HG03378 (cell line): ENCODE measurements around the gene KHSRP.
"Not testable (repeated sequence)": the region's sequence is repeated elsewhere in the genome, so short reads cannot be mapped to it uniquely, and the experiment has no call there.

Experiments
- ATAC-seq: cut with Tn5 transposase; IDR thresholded peaks from one replicate; pipeline ENCODE4 v1.9.1; 2021; ENCODE audit warnings: mild to moderate bottlenecking, moderate library complexity; ENCODE audit not compliant: unreplicated experiment

The KHSRP gene

GRCh38 chr19:6451583-6452222 lies 27.1 kb upstream of the KHSRP start:
- no peak for ATAC-seq

DNA sequence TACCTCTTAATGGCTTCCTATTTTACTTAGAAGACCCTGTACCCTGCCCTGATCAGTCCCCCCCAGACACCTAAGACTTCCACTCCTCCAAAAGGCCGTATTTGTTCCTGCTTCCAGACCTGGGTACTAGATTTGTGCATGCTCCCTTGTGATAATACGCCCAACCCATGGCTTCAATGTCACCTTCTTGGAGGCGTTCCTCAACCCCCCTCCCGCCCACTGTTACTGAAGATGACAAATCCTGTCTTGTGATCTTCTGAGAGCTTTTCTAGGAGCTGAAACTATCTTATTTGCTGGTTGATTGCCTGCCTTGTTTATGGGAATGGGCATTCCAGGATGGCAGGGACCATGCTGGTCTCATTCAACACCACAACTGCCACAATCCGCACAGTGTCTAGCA lies 25.6 kb upstream of the KHSRP start:
- no peak for ATAC-seq

- ATAC-seq, result no peak
These were observed 23.4 kb upstream of the KHSRP start for GRCh38 chr19:6448045-6448444.

DNA sequence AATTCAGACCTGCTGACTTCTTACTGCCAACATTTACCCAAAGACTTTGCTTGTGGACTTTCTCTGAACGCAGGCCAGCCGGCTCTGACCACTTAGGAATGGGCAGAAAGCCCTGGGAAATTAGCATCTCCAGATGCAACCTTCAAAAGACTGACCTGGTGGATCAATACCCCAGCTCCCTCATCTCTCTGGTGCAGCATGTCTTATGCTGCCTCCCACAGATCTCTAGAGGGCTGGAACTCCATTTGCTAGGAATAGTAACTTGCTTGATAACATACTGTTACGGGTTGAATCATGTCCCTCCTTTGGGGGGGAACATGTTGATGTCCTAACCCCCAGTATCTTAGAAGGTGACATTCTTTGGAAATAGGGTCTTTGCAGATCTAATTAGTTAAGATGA lies 21.8 kb upstream of the KHSRP start:
- no peak for ATAC-seq

DNA sequence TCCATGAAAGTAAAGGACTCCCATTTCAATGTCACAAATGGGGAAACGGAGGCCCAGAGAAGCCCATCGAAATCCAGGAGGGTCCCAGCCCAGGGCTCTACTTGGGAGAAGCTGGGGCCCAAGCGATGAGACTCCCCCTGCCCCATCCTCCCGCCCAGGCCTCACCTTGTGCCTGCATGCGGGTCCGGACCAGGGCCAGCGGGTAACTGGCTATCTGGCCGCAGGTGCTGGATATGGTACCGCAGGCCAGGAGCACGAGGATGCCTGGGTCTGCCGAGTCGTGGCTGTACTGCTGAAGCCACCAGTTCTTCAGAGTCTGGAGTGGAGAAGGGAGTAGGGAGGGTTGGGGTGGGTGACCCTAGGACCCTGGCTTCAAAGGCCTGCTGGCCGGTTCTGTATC lies 19.4 kb upstream of the KHSRP start:
- ATAC-seq, result no peak

DNA sequence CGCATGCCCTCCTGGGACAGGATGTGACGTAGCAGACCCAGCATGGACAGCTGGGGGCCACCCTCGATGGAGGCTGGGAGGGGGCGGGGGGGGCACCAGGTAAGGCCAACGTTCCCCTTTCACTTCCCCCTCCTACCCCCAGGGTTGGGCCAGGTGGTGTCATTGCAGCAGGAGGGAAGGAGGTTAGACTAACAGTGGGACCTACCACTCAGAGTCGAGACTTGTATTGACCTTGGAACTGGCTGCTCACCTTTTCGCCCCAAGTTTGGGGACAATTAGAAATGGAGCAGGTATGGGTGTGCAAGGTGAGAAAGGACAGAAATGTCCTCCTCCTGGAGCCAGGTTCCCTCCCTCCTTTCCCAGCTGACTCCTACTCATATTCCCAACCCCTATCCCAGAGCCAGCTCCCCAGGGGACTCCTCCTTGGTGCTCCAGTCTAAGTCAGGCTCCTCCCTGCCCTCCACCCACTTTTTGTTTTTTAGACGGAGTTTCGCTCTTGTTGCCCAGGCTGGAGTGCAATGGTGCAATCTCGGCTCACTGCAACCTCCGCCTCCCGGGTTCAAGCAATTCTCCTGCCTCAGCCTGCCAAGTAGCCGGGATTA lies 17.6 kb upstream of the KHSRP start:
- ATAC-seq, result no peak

DNA sequence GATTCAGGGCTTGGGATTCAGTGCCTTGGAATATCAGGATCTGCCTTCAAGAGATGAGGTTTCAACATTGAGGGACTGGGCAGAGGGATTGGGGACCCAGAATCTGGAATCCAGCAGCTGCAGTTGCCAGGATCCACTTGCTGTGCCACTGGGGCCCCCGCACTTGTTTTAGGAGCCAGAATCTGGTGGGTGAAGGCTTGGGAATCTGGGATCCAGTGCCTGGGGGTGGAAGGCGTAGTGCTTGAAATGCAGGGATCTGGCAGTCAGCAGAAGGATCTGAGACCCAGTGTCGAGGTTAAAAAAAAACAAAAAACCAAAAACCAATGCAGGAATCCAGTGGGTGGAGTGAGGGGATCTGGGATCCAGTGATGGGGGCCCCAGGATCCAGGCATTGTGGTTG lies 16.3 kb upstream of the KHSRP start:
- ATAC-seq, result no peak

GRCh38 chr19:6439743-6440142 lies 15.1 kb upstream of the KHSRP start:
- ATAC-seq, result no peak

DNA sequence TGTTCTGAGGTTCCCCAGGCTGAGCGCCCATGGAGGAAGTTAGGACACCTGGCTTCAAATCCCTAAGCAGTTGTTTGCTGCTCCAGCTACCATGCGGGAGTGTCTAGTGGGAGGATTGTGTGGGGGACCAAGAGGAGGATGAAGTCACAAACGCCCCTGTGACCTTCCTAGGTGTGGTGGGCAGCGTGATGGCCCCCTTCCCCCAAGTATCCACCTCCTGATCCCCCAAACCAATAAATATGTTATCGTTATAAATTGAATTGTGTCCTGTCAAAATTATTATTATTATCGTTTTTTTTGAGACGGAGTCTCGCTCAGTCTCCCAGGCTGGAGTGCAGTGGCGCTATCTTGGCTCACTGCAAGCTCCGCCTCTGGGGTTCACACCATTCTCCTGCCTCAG lies 9.1 kb upstream of the KHSRP start, which contains the start of gene SLC25A41:
Gene SLC25A41 (minus strand): TSS at position 101 of the 400 bp plus-strand sequence. CDS start 70 bp downstream, at position 31.
- ATAC-seq, result no peak

GRCh38 chr19:6433165-6433564 lies 8.6 kb upstream of the KHSRP start:
- ATAC-seq, result no peak

DNA sequence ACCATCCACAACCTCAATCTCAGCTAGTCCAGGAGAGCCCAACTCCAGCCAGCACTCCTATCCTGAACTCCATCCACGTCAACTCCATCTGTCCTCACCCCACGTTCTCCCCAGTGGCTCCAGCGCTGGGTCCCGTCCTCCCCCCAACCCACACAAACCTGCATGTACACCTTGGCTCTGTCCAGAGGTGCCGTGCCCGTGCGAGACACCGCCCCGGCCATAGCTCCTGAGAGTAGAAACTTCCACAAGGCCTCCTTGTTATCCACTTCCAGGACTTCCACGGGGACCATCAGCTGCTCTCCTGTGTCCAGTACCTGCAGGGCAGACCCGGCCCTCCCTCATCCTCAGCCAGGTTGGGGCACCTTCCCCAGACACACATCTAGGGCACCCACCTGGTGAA lies 7.3 kb upstream of the KHSRP start:
- no peak for ATAC-seq

GRCh38 chr19:6429419-6430221 lies 5.0 kb upstream of the KHSRP start:
- ATAC-seq, result no peak

- not testable (repeated sequence) for ATAC-seq
These were observed 4.2 kb upstream of the KHSRP start for GRCh38 chr19:6428692-6429418.

- ATAC-seq, result no peak
These were observed 2.5 kb upstream of the KHSRP start for GRCh38 chr19:6427131-6427530.

DNA sequence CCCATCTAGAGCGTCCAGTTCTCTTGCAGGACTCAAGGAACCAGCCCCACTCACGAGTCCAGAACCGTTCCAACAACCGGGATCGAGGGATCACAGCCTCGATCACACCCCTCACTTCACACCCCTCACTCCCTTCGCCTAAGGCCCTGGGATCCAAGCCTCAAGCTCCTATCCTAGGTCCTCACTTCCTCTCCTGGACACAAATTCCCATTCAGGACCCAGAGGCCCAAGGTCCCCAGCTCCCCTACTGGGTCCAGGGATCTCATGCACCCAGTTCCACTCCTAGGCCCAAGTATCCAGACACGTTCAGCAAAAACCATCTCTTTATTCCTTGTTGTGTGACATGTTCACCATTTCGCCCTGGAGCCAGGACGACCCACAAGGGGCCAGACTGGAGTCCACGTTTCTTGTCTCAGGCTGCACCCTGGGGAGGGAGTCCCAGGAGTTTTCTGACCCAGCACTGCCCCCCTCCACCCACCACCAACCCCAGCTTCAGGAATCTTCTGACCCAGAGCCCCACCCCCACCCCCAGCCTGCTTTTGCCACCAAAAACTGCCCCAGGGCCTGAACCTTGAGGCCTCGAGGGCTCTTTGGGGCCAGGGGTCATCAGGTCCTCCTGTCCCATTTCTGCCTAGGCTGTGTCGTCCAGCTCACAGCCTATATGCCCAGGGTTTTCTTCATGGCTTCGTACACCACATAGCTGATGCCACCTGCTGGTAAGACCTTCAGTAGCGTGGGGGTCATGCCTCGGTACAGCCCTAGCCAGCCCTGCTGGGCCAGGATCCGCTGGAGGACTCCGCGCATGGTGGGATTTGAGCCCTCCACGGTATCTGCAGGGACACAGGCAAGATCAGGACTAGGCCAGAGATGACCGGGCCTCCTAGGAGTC lies 1.4 kb upstream of the KHSRP start:
- no peak for ATAC-seq

- peak; percentile 89 for ATAC-seq
These were observed 524 bp upstream of the KHSRP start for GRCh38 chr19:6424939-6425731.

GRCh38 chr19:6423499-6424194 lies 964 bp downstream of the KHSRP start:
- ATAC-seq, result no peak

DNA sequence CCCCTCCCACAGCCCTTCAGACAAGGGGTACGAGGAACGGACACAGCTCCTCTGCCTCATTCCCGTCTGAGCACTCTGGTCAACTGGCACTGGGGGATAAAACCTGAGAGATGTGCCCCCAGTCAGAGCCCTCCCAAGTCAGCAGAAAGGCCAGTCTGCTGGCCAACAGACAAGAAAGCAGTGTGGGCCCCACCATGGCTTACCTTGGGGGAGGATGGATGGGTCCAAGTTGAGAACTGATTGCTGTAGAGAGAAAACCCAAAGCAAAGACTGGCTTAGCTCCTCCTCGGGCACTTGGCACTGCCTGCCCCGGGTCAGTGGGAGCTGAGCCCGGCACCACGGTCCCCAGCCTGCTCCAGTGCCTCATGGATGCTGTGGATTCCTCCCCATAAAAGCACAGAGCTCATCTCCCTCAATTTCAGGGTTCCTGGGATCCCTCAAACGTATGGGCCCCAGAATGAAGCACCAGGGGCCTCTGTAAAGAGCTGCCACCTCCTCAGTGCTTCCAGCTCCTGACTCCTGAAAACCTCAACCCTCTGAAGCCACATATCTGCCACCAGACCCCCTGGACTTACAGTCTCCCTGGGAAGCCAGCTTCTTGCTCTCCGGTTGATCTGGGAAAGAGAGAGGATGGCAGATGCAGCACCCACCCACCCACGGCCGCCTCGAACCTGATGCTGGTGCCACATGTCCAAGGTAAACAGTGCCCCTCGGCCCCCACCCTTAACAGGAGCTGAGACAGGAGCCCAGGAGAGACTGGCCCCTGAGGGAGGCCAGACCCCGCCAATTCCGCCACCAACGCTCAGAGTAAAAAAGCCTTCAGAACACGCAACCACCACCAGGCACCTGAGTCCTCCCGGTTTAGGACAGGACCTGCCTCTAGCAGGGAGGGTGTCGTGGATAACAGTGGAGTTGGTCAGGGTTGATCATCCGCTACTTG lies 3.3 kb downstream of the KHSRP start:
- ATAC-seq, result no peak
